HG03159 (cell line): Measurements from ENCODE around the gene RTL10.

ENCODE experiments used
- ATAC-seq: cut with Tn5 transposase; IDR thresholded peaks from one replicate; pipeline ENCODE4 v1.9.1; 2021; ENCODE audit warnings: mild to moderate bottlenecking, moderate library complexity; ENCODE audit not compliant: unreplicated experiment

The RTL10 gene

GRCh38 chr22:19876941-19877625 lies 22.4 kb upstream of the RTL10 start:
- ATAC-seq, result no peak

- ATAC-seq, result no peak
Observed at GRCh38 chr22:19876314-19876940, 21.8 kb upstream of the RTL10 start.

- no peak for ATAC-seq
Observed at GRCh38 chr22:19875531-19876313, 21.0 kb upstream of the RTL10 start.

GRCh38 chr22:19875061-19875530 lies 20.4 kb upstream of the RTL10 start:
- no peak for ATAC-seq

GRCh38 chr22:19874307-19875060 lies 19.8 kb upstream of the RTL10 start:
- no peak for ATAC-seq

- ATAC-seq, result no peak
Observed at GRCh38 chr22:19873960-19874306, 19.3 kb upstream of the RTL10 start.

- ATAC-seq, result no peak
Observed at GRCh38 chr22:19873138-19873959, 18.7 kb upstream of the RTL10 start.

- no peak for ATAC-seq
Observed at GRCh38 chr22:19872779-19873137, 18.1 kb upstream of the RTL10 start.

- ATAC-seq, result no peak
Observed at GRCh38 chr22:19871845-19872778, 17.4 kb upstream of the RTL10 start.

GRCh38 chr22:19871023-19871844 lies 16.6 kb upstream of the RTL10 start:
- no peak for ATAC-seq

GRCh38 chr22:19870153-19871022 lies 15.7 kb upstream of the RTL10 start:
- no peak for ATAC-seq

GRCh38 chr22:19869497-19870152 lies 15.0 kb upstream of the RTL10 start:
- ATAC-seq, result no peak

GRCh38 chr22:19868773-19869471 lies 14.2 kb upstream of the RTL10 start:
- no peak for ATAC-seq

- ATAC-seq, result no peak
Observed at GRCh38 chr22:19868333-19868732, 13.7 kb upstream of the RTL10 start.

GRCh38 chr22:19867617-19868016 lies 12.9 kb upstream of the RTL10 start:
- ATAC-seq, result no peak

GRCh38 chr22:19866665-19867009 lies 12.0 kb upstream of the RTL10 start:
- ATAC-seq, result no peak
